WTC11 (cell line): Measurements from ENCODE around the gene GOLGA7B. TPM values are rescaled to one million over a fixed set of nuclear protein-coding genes. Genes with fewer than 3 reads are reported as not detected.

Experiments
- ATAC-seq: fragments of 200-7000 bp; cut with Tn5 transposase; 2 replicates; pipeline ENCODE4 v1.10.0; 2021; ENCODE audit warnings: mild to moderate bottlenecking, moderate library complexity
- CTCF ChIA-PET: fragments of 300-600 bp; sonication (Branson Sonifier 250); formaldehyde crosslinking; loops from one replicate; lab custom pipeline; 2021; ENCODE audit warnings: antibody characterized with exemption; lab: Charles Lee
- POLR2A ChIA-PET: fragments of 350-600 bp; sonication (Branson Sonifier 250); formaldehyde crosslinking; loops from one replicate; lab custom pipeline; 2021; ENCODE audit warnings: antibody characterized with exemption; lab: Charles Lee
- DNase-seq: peaks from one replicate; pipeline ENCODE4 v3.0.0; 2021; ENCODE audit warnings: low spot score
- H3K27ac Mint-ChIP-seq: 2 replicates; pipeline ENCODE4 v1.8.0; 2021; ENCODE audit warnings: mixed read lengths
- H3K27me3 Mint-ChIP-seq: 2 replicates; pipeline ENCODE4 v1.8.0; 2021; ENCODE audit warnings: low read depth, mild to moderate bottlenecking, moderate library complexity, mixed read lengths
- H3K36me3 Mint-ChIP-seq: 2 replicates; pipeline ENCODE4 v1.8.0; 2021; ENCODE audit warnings: mixed read lengths
- H3K4me1 Mint-ChIP-seq: 2 replicates; pipeline ENCODE4 v1.8.0; 2022; ENCODE audit warnings: mixed read lengths
- H3K4me3 Mint-ChIP-seq: 2 replicates; pipeline ENCODE4 v1.8.0; 2021; ENCODE audit warnings: mild to moderate bottlenecking, moderate library complexity, mixed read lengths
- H3K9me3 Mint-ChIP-seq: 2 replicates; pipeline ENCODE4 v1.8.0; 2021; ENCODE audit warnings: mixed read lengths
- ELF4 ChIP-seq: sonication (generic); formaldehyde crosslinking; IDR thresholded peaks from 2 replicates; pipeline ENCODE4 v1.8.1; 2022; ENCODE audit warnings: low read depth, mild to moderate bottlenecking, moderate library complexity, missing genetic modification reagents
- FOXK1 ChIP-seq: sonication (generic); formaldehyde crosslinking; IDR thresholded peaks from 2 replicates; pipeline ENCODE4 v1.8.0; 2022; ENCODE audit warnings: mild to moderate bottlenecking, moderate library complexity, missing genetic modification reagents
- GABPB1 ChIP-seq: sonication (generic); formaldehyde crosslinking; IDR thresholded peaks from 2 replicates; pipeline ENCODE4 v1.8.1; 2023; ENCODE audit warnings: mild to moderate bottlenecking, missing genetic modification reagents
- GRHL2 ChIP-seq: fragments of 250-450 bp; sonication (Bioruptor Pico); IDR thresholded peaks from 2 replicates; pipeline ENCODE4 v1.8.0; 2022; ENCODE audit warnings: mild to moderate bottlenecking, moderate library complexity; ENCODE audit not compliant: insufficient replicate concordance, severe bottlenecking
- MYBL2 ChIP-seq: sonication (generic); formaldehyde crosslinking; IDR thresholded peaks from 2 replicates; pipeline ENCODE4 v1.8.1; 2023; ENCODE audit warnings: mild to moderate bottlenecking, moderate library complexity, missing genetic modification reagents
- ZNF219 ChIP-seq: sonication (generic); formaldehyde crosslinking; IDR thresholded peaks from 2 replicates; pipeline ENCODE4 v1.8.0; 2023; ENCODE audit warnings: missing genetic modification reagents, mild to moderate bottlenecking, borderline replicate concordance
- ZNF416 ChIP-seq: fragments of 250-450 bp; sonication (Bioruptor Pico); IDR thresholded peaks from 2 replicates; pipeline ENCODE4 v1.9.0; 2021; ENCODE audit warnings: mild to moderate bottlenecking, inconsistent platforms
- total RNA-seq: library from RNA; stranded (reverse); gene quantifications from 3 replicates; pipeline ENCODE4 v1.2.3, GENCODE V29; 2021
- TF ChIP-seq, protein P1 (sequence below): fragments of 250-450 bp; sonication (Bioruptor Pico); IDR thresholded peaks from 2 replicates; pipeline ENCODE4 v1.9.0; 2021; ENCODE audit warnings: mild to moderate bottlenecking
- TF ChIP-seq, protein P2 (sequence below): sonication (generic); formaldehyde crosslinking; IDR thresholded peaks from 2 replicates; pipeline ENCODE4 v1.8.1; 2022; ENCODE audit warnings: low read depth, mild to moderate bottlenecking, moderate library complexity, missing genetic modification reagents, borderline replicate concordance
- TF ChIP-seq, protein P3 (sequence below): sonication (generic); formaldehyde crosslinking; IDR thresholded peaks from 2 replicates; pipeline ENCODE4 v1.8.1; 2022; ENCODE audit warnings: mild to moderate bottlenecking, moderate library complexity, missing genetic modification reagents
- TF ChIP-seq, protein P4 (sequence below): sonication (generic); formaldehyde crosslinking; IDR thresholded peaks from 2 replicates; pipeline ENCODE4 v1.8.0; 2022; ENCODE audit warnings: mild to moderate bottlenecking, missing genetic modification reagents
- TF ChIP-seq, protein P5 (sequence below): sonication (generic); formaldehyde crosslinking; IDR thresholded peaks from 2 replicates; pipeline ENCODE4 v1.8.0; 2022; ENCODE audit warnings: missing genetic modification reagents
- TF ChIP-seq, protein P6 (sequence below): sonication (generic); formaldehyde crosslinking; IDR thresholded peaks from 2 replicates; pipeline ENCODE4 v1.8.1; 2023; ENCODE audit warnings: mild to moderate bottlenecking, moderate library complexity, missing genetic modification reagents
- TF ChIP-seq, protein P7 (sequence below): sonication (generic); formaldehyde crosslinking; IDR thresholded peaks from 2 replicates; pipeline ENCODE4 v1.8.0; 2023; ENCODE audit warnings: mild to moderate bottlenecking, missing genetic modification reagents
- TF ChIP-seq, protein P8 (sequence below): fragments of 250-450 bp; sonication (Bioruptor Pico); IDR thresholded peaks from 2 replicates; pipeline ENCODE4 v2.1.2; 2022; ENCODE audit warnings: mild to moderate bottlenecking, moderate library complexity

Gene GOLGA7B
- total RNA-seq, 1 experiment from 2014 or later: 0.24 TPM

DNA sequence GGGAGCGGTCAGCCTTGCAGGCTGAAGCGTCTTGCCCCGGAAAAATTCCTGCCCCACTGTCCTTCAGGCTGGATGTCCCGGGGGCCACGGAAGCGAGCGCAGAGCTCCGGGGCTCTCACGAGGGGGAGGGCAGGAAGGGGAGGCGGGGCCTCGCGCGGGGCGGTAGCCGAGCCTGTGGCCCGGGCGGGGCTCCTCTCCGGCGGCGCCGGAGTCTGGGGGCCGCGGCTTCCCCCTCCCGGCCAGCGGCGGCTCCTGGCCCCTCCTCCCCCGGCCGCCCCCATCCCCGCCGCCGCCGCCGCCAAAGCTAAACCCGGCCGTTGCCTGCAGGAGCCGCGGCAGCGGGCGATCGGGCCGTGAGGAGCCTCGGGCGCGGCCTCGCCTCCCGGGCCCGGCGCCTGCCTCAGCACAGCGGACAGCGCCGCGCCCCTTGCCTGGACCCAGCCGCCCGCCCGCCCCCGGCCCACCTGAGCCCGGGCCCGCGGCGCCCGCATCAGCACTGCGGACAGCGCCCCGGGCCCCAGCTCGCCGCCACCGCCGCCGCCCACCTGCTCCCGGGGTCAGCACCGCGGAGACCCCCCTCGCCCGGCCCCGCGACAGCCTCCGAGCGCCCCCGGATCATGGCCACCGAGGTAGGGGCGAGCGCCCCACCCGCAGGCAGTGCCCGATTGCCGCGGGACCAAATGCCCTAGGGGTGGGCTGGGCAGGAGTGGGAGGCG is at the start of gene GOLGA7B (continued):
- no peak for TF ChIP-seq FOXK1 (CRISPR knock-in tag)

DNA sequence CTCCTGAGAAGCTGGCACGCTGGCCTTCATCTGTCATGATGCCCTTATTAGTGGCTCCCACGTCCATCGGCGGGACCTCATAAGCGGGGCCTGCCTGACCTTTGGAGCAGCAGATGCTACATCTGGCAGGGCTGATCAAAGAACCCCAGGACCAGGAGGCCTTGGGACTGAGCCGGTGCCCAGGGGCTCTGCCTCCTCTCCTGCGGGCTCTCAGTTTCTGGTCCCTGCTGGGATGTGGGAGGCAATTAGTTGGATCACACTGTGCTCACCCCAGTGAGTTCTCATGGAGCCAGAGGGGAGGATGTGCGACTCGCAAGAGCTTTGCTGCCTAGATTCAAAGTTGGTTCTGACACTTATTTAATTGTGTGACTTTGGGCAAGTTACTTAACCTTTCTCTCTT is 49.2 kb upstream of the GOLGA7B start:
- H3K9me3 Mint-ChIP-seq: peaks cover 24% of the 10 kb centered on the region
- ChIA-PET CTCF (no interaction called here), POLR2A (no interaction called here)
- DNase-seq (no peak), ATAC-seq (no peak)
- TF ChIP-seq, protein P1, sequence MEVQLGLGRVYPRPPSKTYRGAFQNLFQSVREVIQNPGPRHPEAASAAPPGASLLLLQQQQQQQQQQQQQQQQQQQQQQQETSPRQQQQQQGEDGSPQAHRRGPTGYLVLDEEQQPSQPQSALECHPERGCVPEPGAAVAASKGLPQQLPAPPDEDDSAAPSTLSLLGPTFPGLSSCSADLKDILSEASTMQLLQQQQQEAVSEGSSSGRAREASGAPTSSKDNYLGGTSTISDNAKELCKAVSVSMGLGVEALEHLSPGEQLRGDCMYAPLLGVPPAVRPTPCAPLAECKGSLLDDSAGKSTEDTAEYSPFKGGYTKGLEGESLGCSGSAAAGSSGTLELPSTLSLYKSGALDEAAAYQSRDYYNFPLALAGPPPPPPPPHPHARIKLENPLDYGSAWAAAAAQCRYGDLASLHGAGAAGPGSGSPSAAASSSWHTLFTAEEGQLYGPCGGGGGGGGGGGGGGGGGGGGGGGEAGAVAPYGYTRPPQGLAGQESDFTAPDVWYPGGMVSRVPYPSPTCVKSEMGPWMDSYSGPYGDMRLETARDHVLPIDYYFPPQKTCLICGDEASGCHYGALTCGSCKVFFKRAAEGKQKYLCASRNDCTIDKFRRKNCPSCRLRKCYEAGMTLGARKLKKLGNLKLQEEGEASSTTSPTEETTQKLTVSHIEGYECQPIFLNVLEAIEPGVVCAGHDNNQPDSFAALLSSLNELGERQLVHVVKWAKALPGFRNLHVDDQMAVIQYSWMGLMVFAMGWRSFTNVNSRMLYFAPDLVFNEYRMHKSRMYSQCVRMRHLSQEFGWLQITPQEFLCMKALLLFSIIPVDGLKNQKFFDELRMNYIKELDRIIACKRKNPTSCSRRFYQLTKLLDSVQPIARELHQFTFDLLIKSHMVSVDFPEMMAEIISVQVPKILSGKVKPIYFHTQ (CRISPR knock-in tag): no peak
- TF ChIP-seq ZNF416 (CRISPR knock-in tag): no peak
- TF ChIP-seq, protein P2, sequence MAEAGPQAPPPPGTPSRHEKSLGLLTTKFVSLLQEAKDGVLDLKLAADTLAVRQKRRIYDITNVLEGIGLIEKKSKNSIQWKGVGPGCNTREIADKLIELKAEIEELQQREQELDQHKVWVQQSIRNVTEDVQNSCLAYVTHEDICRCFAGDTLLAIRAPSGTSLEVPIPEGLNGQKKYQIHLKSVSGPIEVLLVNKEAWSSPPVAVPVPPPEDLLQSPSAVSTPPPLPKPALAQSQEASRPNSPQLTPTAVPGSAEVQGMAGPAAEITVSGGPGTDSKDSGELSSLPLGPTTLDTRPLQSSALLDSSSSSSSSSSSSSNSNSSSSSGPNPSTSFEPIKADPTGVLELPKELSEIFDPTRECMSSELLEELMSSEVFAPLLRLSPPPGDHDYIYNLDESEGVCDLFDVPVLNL (CRISPR knock-in tag): no peak
- no peak for TF ChIP-seq ZNF219 (CRISPR knock-in tag)
- no peak for TF ChIP-seq FOXK1 (CRISPR knock-in tag)
- TF ChIP-seq, protein P3, sequence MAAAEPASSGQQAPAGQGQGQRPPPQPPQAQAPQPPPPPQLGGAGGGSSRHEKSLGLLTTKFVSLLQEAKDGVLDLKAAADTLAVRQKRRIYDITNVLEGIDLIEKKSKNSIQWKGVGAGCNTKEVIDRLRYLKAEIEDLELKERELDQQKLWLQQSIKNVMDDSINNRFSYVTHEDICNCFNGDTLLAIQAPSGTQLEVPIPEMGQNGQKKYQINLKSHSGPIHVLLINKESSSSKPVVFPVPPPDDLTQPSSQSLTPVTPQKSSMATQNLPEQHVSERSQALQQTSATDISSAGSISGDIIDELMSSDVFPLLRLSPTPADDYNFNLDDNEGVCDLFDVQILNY (CRISPR knock-in tag): no peak
- TF ChIP-seq, protein P4, sequence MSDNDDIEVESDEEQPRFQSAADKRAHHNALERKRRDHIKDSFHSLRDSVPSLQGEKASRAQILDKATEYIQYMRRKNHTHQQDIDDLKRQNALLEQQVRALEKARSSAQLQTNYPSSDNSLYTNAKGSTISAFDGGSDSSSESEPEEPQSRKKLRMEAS (CRISPR knock-in tag): no peak
- TF ChIP-seq, protein P5, sequence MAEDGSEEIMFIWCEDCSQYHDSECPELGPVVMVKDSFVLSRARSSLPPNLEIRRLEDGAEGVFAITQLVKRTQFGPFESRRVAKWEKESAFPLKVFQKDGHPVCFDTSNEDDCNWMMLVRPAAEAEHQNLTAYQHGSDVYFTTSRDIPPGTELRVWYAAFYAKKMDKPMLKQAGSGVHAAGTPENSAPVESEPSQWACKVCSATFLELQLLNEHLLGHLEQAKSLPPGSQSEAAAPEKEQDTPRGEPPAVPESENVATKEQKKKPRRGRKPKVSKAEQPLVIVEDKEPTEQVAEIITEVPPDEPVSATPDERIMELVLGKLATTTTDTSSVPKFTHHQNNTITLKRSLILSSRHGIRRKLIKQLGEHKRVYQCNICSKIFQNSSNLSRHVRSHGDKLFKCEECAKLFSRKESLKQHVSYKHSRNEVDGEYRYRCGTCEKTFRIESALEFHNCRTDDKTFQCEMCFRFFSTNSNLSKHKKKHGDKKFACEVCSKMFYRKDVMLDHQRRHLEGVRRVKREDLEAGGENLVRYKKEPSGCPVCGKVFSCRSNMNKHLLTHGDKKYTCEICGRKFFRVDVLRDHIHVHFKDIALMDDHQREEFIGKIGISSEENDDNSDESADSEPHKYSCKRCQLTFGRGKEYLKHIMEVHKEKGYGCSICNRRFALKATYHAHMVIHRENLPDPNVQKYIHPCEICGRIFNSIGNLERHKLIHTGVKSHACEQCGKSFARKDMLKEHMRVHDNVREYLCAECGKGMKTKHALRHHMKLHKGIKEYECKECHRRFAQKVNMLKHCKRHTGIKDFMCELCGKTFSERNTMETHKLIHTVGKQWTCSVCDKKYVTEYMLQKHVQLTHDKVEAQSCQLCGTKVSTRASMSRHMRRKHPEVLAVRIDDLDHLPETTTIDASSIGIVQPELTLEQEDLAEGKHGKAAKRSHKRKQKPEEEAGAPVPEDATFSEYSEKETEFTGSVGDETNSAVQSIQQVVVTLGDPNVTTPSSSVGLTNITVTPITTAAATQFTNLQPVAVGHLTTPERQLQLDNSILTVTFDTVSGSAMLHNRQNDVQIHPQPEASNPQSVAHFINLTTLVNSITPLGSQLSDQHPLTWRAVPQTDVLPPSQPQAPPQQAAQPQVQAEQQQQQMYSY (CRISPR knock-in tag): no peak
- TF ChIP-seq, protein P6, sequence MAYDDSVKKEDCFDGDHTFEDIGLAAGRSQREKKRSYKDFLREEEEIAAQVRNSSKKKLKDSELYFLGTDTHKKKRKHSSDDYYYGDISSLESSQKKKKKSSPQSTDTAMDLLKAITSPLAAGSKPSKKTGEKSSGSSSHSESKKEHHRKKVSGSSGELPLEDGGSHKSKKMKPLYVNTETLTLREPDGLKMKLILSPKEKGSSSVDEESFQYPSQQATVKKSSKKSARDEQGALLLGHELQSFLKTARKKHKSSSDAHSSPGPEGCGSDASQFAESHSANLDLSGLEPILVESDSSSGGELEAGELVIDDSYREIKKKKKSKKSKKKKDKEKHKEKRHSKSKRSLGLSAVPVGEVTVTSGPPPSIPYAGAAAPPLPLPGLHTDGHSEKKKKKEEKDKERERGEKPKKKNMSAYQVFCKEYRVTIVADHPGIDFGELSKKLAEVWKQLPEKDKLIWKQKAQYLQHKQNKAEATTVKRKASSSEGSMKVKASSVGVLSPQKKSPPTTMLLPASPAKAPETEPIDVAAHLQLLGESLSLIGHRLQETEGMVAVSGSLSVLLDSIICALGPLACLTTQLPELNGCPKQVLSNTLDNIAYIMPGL: no peak
- no peak for TF ChIP-seq GRHL2
- no peak for TF ChIP-seq GABPB1 (CRISPR knock-in tag)
- no peak for TF ChIP-seq MYBL2
- TF ChIP-seq, protein P7, sequence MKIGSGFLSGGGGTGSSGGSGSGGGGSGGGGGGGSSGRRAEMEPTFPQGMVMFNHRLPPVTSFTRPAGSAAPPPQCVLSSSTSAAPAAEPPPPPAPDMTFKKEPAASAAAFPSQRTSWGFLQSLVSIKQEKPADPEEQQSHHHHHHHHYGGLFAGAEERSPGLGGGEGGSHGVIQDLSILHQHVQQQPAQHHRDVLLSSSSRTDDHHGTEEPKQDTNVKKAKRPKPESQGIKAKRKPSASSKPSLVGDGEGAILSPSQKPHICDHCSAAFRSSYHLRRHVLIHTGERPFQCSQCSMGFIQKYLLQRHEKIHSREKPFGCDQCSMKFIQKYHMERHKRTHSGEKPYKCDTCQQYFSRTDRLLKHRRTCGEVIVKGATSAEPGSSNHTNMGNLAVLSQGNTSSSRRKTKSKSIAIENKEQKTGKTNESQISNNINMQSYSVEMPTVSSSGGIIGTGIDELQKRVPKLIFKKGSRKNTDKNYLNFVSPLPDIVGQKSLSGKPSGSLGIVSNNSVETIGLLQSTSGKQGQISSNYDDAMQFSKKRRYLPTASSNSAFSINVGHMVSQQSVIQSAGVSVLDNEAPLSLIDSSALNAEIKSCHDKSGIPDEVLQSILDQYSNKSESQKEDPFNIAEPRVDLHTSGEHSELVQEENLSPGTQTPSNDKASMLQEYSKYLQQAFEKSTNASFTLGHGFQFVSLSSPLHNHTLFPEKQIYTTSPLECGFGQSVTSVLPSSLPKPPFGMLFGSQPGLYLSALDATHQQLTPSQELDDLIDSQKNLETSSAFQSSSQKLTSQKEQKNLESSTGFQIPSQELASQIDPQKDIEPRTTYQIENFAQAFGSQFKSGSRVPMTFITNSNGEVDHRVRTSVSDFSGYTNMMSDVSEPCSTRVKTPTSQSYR (CRISPR knock-in tag): no peak
- TF ChIP-seq, protein P8, sequence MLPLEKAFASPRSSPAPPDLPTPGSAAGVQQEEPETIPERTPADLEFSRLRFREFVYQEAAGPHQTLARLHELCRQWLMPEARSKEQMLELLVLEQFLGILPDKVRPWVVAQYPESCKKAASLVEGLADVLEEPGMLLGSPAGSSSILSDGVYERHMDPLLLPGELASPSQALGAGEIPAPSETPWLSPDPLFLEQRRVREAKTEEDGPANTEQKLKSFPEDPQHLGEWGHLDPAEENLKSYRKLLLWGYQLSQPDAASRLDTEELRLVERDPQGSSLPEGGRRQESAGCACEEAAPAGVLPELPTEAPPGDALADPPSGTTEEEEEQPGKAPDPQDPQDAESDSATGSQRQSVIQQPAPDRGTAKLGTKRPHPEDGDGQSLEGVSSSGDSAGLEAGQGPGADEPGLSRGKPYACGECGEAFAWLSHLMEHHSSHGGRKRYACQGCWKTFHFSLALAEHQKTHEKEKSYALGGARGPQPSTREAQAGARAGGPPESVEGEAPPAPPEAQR (CRISPR knock-in tag): no peak
- no peak for TF ChIP-seq ELF4 (CRISPR knock-in tag)
- no peak overlapping the region for H3K4me3 Mint-ChIP-seq
- H3K36me3 Mint-ChIP-seq: no peaks in the 10 kb centered on the region
- H3K27ac Mint-ChIP-seq: no peak overlapping the region
- peaks cover 2% of the 10 kb centered on the region; the same call in 1 of the 2 replicates for H3K27me3 Mint-ChIP-seq
- H3K4me1 Mint-ChIP-seq: peaks cover 8% of the 10 kb centered on the region
